IgD-negative memory B cell (primary cell): ENCODE measurements around the gene STK39. TPM values are rescaled to one million over a fixed set of nuclear protein-coding genes. Genes with fewer than 3 reads are reported as not detected.

Source experiments
- H3K27ac Mint-ChIP-seq, 3 donors: one replicate each; pipeline ENCODE4 v1.8.0; 2020 to 2022; ENCODE audit warnings: mild to moderate bottlenecking in 3 of 3, mixed read lengths in 3 of 3, moderate library complexity in 1 of 3
- H3K27me3 Mint-ChIP-seq: one replicate; pipeline ENCODE4 v1.8.0; 2021; ENCODE audit warnings: mixed read lengths
- H3K36me3 Mint-ChIP-seq: one replicate; pipeline ENCODE4 v1.8.0; 2020; ENCODE audit warnings: mild to moderate bottlenecking, mixed read lengths
- H3K4me1 Mint-ChIP-seq, 3 donors: one replicate each; pipeline ENCODE4 v1.8.0; 2020 to 2022; ENCODE audit warnings: mixed read lengths in 3 of 3, mild to moderate bottlenecking in 1 of 3
- H3K4me3 Mint-ChIP-seq, 4 donors: one replicate each; pipeline ENCODE4 v1.8.0; 2020 to 2022; ENCODE audit warnings: mild to moderate bottlenecking in 4 of 4, mixed read lengths in 4 of 4, moderate library complexity in 3 of 4
- H3K9me3 Mint-ChIP-seq, 3 donors: one replicate each; pipeline ENCODE4 v1.8.0; 2020 to 2021; ENCODE audit warnings: mixed read lengths in 3 of 3, mild to moderate bottlenecking in 1 of 3
- polyA plus RNA-seq: library from polyadenylated mRNA; unstranded; fragments of 300-500 nt; fragmentation: Illumina TruSeq; gene quantifications from one replicate; pipeline ENCODE4 v1.2.3, GENCODE V29; 2021

STK39 gene
- polyA plus RNA-seq, 1 donor from 2014 or later = 1.6 TPM

DNA sequence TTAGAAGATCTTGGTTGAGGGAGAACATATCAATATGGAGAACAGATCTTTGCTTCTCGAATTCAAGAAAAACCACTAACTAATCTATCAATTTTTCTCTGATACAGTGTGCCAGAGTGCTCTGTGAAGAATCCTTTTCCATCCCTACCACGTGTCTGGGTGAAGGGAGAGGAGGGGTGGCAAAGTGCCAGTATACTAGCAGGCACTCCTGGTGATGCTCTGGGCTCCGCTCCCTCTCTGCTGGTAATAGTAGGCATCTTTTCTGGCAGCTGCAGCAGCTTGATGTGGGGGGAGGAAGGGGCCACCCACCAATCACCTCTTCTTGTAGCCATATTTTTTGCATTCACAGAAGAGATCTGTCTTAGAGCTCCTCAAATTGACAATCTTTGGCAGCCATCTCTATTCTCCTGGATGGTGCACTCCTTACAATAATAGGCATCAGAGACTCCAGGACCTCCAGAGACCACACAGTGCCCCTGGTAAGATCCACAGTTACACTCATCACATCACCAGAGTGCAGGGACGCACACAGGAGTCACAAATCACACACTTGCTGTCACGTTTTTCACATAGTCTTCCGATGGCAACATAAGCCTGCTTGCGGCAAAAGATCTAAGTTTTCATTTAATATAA lies 15.7 kb downstream of the STK39 start:
- Mint-ChIP-seq H3K27me3 (no peaks in the 10 kb centered on the region), H3K36me3 (no peaks in the 10 kb centered on the region), H3K27ac (no peak overlapping the region), H3K4me1 (peaks cover 3 to 5% (median 5%) of the 10 kb centered on the region in 3 donors), H3K9me3 (no peaks in the 10 kb centered on the region), H3K4me3 (no peak overlapping the region)

DNA sequence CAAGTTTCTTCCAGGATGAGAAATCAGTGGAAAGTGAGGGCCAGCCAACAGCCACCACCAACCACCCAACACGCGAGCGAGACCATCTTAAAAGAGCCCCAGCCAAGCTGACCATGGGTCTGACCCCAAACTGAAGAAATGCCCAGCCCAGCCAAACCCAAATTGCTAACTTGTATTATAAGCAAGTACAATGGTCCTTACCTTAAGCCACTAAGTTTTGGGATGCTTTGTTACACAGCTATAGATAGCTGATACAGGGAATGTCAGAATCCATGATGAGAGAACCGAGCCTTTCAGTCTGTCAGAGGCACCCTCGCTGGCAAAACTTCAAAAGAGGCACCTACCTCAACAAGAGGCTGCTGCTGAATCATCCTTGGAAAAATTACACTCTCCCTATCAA lies 17.0 kb downstream of the STK39 start:
- H3K4me3 Mint-ChIP-seq = no peak overlapping the region
- H3K9me3 Mint-ChIP-seq = no peaks in the 10 kb centered on the region
- H3K27me3 Mint-ChIP-seq = no peaks in the 10 kb centered on the region
- H3K4me1 Mint-ChIP-seq = peaks cover 5 to 9% (median 5%) of the 10 kb centered on the region in 3 donors
- peak overlapping the region in 1 of 3 donors; percentile 11 for H3K27ac Mint-ChIP-seq
- H3K36me3 Mint-ChIP-seq = peaks cover 2% of the 10 kb centered on the region

DNA sequence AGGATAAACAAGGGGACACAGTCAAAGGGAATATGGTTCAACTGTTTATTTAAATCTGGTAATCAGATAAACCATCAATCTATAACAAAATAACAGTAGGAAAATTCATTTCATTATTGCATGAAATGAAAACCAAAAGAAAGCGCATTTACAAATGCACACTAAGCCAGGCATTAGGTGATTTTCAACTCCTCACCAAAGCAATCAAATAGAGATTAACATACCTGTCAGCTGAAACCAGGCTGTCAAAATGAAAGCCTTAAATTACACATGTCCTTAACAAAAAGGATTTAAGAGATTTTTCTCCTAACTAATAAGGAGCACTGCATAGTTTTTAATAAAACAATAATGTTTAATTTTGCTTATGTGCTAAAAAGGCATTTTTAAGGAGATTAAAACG lies 23.0 kb downstream of the STK39 start:
- Mint-ChIP-seq H3K4me1 (peaks cover 9 to 15% (median 11%) of the 10 kb centered on the region in 3 donors), H3K9me3 (no peaks in the 10 kb centered on the region), H3K27me3 (no peaks in the 10 kb centered on the region), H3K36me3 (peaks cover 2% of the 10 kb centered on the region), H3K27ac (no peak overlapping the region), H3K4me3 (no peak overlapping the region)

DNA sequence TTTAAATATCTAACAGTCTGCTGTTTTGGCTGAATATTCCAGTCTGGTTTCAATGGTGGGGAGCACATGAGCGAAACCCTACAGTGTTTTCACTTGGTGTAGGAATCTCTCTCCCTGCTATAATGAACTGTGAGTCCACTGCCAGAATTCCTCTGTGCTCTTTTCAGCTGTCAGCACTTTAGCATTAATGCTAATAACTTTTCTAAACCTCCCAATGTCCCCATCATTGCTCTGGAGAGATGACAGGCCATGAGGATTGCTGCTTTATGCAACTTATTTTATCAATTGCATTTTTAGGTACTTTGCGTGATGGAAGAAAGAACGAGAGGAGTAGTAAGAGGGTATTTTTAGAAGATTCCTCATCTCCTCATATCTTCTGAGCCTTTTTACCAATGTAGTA lies 25.3 kb downstream of the STK39 start:
- Mint-ChIP-seq H3K27me3 (no peaks in the 10 kb centered on the region), H3K27ac (no peak overlapping the region), H3K36me3 (peaks cover 2% of the 10 kb centered on the region), H3K4me1 (peaks cover 13 to 19% (median 16%) of the 10 kb centered on the region in 3 donors), H3K4me3 (no peak overlapping the region), H3K9me3 (no peaks in the 10 kb centered on the region)

DNA sequence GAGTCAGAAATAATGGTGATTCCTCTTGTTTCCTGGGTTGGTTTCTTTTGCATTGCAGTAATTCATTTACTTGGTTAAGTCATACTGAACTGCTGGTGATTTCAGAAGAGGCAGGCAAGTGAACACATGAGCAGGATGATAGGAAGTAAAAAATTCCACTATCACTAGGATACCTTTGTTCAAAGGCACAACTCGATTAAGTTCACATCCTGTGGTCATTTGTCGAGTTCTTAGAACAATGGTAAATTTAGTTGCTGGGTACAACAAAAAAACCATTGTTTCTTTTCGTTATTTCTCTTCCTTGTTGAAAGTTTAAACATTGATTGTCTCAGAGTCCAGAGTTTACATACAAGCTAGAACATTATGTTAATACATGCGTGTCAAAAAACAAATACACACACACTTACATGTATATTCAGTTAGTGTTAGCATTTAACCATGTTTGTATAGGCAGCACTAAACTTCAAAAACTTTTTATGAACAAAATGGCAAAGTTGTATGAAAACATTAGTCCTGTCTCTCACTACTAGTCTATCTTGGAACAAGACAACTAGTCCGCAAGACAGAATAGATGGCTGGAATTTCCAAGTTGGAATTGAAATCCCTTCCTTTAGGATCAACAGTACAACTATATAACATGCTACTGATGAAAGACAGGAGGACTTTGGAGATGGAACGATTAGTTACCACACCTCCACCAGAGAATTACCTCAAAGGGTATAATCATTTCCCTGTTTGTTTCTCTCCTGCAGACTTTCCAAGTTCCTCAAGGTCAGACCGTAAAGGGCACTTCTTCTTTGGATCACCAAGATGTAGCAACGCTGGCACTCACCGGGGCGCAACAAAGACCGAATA lies 26.2 kb downstream of the STK39 start:
- H3K9me3 Mint-ChIP-seq = no peaks in the 10 kb centered on the region
- peak overlapping the region in 1 of 3 donors; percentile 44 for H3K27ac Mint-ChIP-seq
- no peak overlapping the region for H3K4me3 Mint-ChIP-seq
- peaks cover 13 to 19% (median 16%) of the 10 kb centered on the region in 3 donors for H3K4me1 Mint-ChIP-seq
- H3K27me3 Mint-ChIP-seq = no peaks in the 10 kb centered on the region
- H3K36me3 Mint-ChIP-seq = peaks cover 2% of the 10 kb centered on the region

DNA sequence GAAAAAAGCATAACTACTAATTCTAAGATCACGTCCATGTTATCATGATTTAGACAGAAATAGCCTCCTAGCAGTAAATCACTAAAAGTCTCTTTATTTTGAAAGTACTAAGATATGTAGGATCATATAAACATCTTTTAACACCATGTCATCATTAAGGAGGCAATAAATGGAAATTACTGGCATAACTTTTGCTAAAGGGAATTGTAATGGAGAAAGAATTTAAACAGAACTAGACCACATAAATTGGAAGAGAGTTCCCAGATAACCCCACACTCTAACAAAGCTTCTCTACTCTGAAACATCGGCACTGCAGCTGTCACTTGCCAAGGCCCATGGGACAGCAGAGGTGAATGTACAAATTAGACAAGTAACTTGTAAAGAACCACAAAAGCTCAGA lies 29.5 kb downstream of the STK39 start:
- no peak overlapping the region for H3K27ac Mint-ChIP-seq
- no peaks in the 10 kb centered on the region for H3K27me3 Mint-ChIP-seq
- no peak overlapping the region for H3K4me3 Mint-ChIP-seq
- H3K9me3 Mint-ChIP-seq = no peaks in the 10 kb centered on the region
- H3K36me3 Mint-ChIP-seq = no peaks in the 10 kb centered on the region
- H3K4me1 Mint-ChIP-seq = peaks cover 6 to 15% (median 8%) of the 10 kb centered on the region in 3 donors

DNA sequence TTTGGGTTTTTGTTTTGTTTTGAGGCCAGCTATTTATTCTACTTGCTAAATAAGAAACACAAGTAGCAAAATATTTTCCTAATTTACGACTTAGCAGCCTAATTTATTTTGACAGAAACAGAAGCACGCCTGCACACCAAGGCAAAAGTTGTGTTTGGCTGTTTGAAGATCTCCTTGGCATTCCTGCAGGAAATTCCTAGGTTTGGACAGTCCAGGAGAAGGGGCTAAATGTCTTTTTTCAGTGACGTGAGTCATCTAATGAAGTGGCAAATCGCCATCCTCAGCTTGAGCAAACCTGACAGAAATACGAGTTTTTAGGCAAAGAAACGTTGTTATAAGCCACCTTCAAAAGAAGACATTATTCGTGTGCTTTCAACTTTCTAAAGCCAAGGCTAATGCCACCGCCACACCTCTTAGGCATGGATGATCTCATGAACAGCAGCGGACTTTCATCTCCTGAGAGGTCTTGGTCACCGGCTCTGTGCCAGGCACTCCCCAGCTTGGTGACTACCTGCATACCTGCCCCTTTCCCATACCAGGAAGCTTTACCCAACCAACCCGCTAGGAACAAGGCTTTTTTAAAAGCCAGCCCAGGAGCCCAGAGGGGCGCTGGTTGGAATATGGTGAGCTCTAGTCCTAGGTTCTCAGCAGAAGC lies 30.9 kb downstream of the STK39 start:
- peaks cover 14 to 23% (median 16%) of the 10 kb centered on the region in 3 donors for H3K4me1 Mint-ChIP-seq
- no peak overlapping the region for H3K27ac Mint-ChIP-seq
- no peaks in the 10 kb centered on the region for H3K9me3 Mint-ChIP-seq
- no peaks in the 10 kb centered on the region for H3K27me3 Mint-ChIP-seq
- H3K4me3 Mint-ChIP-seq = no peak overlapping the region
- H3K36me3 Mint-ChIP-seq = no peaks in the 10 kb centered on the region

DNA sequence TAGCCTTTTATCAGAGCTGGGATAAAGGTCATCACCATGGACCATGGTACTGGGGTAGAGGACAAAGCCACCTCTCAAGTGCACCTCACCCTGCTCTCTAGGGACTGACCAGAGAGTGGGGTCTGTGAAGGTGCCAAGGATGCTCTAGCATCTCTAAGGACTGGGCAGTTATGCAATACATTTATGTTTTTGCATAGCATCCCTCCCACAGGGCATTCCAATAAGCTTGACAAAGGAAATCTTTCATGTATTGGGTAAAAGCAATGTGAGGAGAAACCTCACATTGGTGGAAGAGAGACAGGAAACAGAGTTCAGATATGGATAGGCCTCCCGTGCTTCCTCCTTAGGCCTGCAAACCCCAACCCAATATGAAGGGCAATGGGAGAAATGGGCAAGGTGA lies 31.6 kb downstream of the STK39 start:
- H3K27ac Mint-ChIP-seq = peak overlapping the region in 1 of 3 donors; percentile 24
- no peak overlapping the region for H3K4me3 Mint-ChIP-seq
- H3K36me3 Mint-ChIP-seq = no peaks in the 10 kb centered on the region
- no peaks in the 10 kb centered on the region for H3K27me3 Mint-ChIP-seq
- no peaks in the 10 kb centered on the region for H3K9me3 Mint-ChIP-seq
- H3K4me1 Mint-ChIP-seq = peaks cover 17 to 28% (median 21%) of the 10 kb centered on the region in 3 donors

DNA sequence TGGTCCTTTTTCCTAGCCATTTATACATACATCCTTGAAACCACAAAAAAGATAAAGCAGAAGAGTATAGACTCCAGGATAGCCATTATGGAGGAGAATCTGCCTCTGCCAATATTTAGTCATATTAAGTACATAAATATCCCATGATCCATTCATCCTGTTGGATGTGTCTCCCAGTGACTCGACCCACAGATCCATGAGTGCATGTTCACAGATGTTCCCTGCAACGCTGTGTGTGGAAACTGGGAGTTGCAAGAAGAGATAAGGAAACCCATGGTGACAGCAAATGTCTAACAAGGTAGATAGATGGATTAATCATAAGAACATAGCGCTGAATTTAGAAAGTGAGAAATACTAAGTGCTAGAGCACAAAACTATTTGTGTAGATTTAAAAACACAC lies 34.5 kb downstream of the STK39 start:
- Mint-ChIP-seq H3K4me1 (peaks cover 24 to 33% (median 28%) of the 10 kb centered on the region in 3 donors), H3K27me3 (no peaks in the 10 kb centered on the region), H3K4me3 (peak overlapping the region in 1 of 4 donors; percentile 59), H3K9me3 (no peaks in the 10 kb centered on the region), H3K36me3 (no peaks in the 10 kb centered on the region), H3K27ac (no peak overlapping the region)

DNA sequence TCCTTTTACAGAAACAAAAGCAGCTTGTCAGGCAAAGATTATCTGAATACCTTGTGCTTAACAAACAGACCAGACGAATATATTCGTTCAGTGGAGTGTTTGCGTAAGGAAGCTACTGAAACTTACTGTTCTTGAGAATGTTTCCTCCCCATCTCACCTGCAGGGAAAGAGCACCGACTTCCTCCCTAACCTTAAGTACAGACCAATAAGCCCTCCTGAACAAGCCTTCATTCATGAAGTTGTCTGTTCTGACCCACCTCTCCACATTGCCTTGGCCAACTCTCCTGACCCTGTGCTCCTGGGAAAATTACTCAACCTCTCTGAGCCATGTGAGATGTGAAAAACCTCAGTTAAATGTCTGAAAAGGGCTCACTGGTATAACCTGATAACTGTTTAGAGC lies 35.2 kb downstream of the STK39 start:
- Mint-ChIP-seq H3K4me3 (peak overlapping the region in 2 of 4 donors; percentile 28 to 72), H3K4me1 (peaks cover 25 to 39% (median 28%) of the 10 kb centered on the region in 3 donors), H3K36me3 (no peaks in the 10 kb centered on the region), H3K27ac (no peak overlapping the region), H3K27me3 (no peaks in the 10 kb centered on the region), H3K9me3 (no peaks in the 10 kb centered on the region)

DNA sequence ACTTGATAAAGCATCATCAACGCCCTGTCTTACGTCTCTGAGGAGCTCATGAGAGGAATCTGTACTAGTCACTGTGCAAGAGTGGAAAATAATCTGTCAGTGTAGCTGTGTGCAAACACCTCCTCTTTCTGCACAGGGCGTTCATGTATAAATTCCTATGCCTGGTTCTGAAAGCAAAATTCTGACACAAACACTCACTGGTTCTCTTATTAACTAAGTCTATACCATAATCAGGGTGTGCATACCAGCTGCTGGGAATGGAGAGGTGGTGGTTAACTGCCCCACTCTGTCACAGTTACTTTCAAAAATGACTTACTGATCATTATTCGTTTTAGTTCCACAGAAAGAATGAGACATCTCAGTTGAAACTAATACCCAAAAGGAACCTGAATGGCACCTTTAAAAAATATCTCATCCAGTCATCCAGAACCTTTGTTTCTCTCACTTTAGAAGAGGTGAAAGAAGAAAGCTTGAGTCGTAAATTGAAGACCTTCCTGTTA lies 35.7 kb downstream of the STK39 start:
- no peaks in the 10 kb centered on the region for H3K27me3 Mint-ChIP-seq
- peaks cover 26 to 40% (median 30%) of the 10 kb centered on the region in 3 donors for H3K4me1 Mint-ChIP-seq
- peaks cover 2% of the 10 kb centered on the region for H3K36me3 Mint-ChIP-seq
- no peak overlapping the region for H3K27ac Mint-ChIP-seq
- no peaks in the 10 kb centered on the region for H3K9me3 Mint-ChIP-seq
- H3K4me3 Mint-ChIP-seq = peak overlapping the region in 2 of 4 donors; percentile 28 to 72

DNA sequence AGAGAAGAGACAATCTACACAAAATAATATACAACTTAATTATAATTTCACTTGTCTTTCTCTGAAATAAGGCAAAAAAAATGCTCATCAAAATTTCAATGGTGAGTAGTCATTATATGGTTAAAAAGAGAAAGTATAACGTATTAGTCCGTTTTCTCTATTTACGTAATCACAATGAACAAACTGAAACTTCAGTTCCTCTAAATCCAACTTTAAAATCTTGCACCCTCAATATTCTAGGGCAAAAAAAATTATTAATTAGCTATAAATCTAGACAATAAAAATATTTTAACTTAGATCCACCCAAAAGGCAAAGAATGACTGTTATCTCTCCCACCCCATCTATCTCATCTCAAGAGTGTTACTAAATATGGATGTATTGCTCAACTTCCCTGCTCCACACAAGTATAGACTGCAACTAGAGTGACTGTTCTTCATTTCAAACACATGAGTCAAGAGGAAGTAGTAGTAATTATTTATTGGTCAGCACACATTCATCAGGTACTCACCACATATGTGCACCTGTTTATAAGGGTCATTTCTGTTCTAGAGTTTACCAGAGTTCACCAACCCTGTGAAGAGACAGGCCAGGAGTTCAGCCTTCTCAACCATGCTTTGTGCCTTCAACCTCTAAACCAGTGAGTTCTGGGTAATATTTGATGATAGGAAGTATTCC lies 36.4 kb downstream of the STK39 start:
- no peak overlapping the region for H3K27ac Mint-ChIP-seq
- H3K27me3 Mint-ChIP-seq = no peaks in the 10 kb centered on the region
- peaks cover 4% of the 10 kb centered on the region for H3K36me3 Mint-ChIP-seq
- no peaks in the 10 kb centered on the region for H3K9me3 Mint-ChIP-seq
- H3K4me3 Mint-ChIP-seq = peak overlapping the region; percentile 1 to 70 (median 60)
- peaks cover 26 to 40% (median 33%) of the 10 kb centered on the region in 3 donors for H3K4me1 Mint-ChIP-seq

DNA sequence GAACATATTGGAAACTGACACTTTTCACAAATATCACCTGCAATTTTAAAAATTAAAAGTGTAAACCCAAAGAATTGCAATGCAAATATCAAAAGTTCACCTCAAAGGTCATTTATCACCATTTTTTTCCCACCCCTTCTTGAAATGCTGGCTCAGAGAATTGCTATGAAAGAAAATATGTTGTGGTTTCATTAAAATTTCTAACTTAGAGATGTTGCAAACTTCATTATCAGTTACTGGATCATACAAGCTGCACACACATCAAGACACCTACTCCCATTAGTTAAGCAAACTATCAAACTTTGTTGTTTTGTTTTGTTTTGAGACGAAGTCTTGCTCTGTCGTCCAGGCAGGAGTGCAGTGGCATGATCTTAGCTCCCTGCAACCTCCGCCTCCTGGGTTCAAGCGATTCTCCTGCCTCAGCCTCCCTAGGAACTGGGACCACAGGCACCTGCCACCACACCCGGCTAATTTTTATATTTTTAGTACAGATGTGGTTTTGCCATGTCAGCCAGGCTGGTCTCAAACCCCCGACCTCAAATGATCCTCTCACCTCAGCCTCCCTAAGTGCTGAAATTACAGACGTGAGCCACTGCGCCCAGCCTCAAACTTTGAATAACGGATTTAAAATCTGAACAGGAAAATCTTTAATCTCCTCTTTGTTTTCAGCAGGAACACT lies 37.0 kb downstream of the STK39 start:
- peaks cover 26 to 40% (median 31%) of the 10 kb centered on the region in 3 donors for H3K4me1 Mint-ChIP-seq
- H3K36me3 Mint-ChIP-seq = peaks cover 6% of the 10 kb centered on the region
- H3K9me3 Mint-ChIP-seq = no peaks in the 10 kb centered on the region
- H3K27me3 Mint-ChIP-seq = no peaks in the 10 kb centered on the region
- peak overlapping the region in 1 of 3 donors; percentile 12 for H3K27ac Mint-ChIP-seq
- H3K4me3 Mint-ChIP-seq = peak overlapping the region in 3 of 4 donors; percentile 58 to 70 (median 63)

DNA sequence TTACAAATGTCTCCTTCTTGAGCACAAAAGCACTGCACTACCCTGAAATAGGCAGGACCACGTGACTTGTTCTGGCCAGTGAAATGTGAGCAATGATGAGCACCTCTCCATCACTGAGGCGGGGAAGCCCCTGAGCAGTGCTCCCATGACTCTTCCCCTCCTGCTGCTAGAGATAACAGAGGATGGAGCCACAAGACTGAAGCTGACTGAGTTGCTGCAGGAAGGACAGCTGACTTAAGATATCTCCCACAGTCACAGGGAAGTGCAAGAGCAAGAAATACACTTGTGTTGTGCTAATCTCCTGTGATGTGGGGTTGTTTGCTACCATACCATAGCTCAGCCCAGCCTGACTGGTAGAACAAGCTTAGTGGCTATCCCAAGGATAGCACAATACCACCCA lies 38.7 kb downstream of the STK39 start:
- H3K9me3 Mint-ChIP-seq = no peaks in the 10 kb centered on the region
- peaks cover 26 to 40% (median 31%) of the 10 kb centered on the region in 3 donors for H3K4me1 Mint-ChIP-seq
- no peaks in the 10 kb centered on the region for H3K27me3 Mint-ChIP-seq
- H3K4me3 Mint-ChIP-seq = no peak overlapping the region
- H3K36me3 Mint-ChIP-seq = peaks cover 8% of the 10 kb centered on the region
- H3K27ac Mint-ChIP-seq = no peak overlapping the region
